ENCODE data around the gene ROBO2. TPM values are rescaled to one million over a fixed set of nuclear protein-coding genes. Genes with fewer than 3 reads are reported as not detected.

Gene ROBO2
- total RNA-seq, 4 donors from 2014 or later: 0.16 to 4.0 (median 1.3) TPM

GRCh38 chr3:77203851-77204250 lies 164.0 kb downstream of the ROBO2 start:
- TF ChIP-seq, protein P1, sequence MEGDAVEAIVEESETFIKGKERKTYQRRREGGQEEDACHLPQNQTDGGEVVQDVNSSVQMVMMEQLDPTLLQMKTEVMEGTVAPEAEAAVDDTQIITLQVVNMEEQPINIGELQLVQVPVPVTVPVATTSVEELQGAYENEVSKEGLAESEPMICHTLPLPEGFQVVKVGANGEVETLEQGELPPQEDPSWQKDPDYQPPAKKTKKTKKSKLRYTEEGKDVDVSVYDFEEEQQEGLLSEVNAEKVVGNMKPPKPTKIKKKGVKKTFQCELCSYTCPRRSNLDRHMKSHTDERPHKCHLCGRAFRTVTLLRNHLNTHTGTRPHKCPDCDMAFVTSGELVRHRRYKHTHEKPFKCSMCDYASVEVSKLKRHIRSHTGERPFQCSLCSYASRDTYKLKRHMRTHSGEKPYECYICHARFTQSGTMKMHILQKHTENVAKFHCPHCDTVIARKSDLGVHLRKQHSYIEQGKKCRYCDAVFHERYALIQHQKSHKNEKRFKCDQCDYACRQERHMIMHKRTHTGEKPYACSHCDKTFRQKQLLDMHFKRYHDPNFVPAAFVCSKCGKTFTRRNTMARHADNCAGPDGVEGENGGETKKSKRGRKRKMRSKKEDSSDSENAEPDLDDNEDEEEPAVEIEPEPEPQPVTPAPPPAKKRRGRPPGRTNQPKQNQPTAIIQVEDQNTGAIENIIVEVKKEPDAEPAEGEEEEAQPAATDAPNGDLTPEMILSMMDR (IDR thresholded peaks at IDR 0.05; ENCODE audit: low read depth): no peak

DNA sequence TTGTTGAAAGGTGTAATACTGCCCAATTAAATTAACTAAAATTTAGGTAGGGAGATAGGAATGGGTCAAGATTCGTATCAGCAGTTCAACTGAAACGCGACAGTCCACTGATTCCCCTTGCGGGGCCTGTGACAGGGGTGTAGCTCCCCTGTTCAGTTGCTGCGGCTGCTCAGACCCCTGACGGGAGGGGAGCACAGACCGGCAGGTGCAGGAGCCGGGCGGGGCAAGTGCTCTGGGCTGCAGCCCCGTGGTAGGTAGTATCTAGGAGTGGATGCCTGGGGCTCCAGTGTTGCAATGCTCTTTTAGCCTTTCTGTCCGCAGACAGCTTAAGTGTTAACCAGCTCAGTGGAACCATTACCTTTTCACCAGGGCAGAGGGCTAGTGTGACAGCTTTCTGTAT lies 164.9 kb downstream of the ROBO2 start:
- TF ChIP-seq, protein P1 (IDR thresholded peaks at IDR 0.05; ENCODE audit: low read depth): no peak

DNA sequence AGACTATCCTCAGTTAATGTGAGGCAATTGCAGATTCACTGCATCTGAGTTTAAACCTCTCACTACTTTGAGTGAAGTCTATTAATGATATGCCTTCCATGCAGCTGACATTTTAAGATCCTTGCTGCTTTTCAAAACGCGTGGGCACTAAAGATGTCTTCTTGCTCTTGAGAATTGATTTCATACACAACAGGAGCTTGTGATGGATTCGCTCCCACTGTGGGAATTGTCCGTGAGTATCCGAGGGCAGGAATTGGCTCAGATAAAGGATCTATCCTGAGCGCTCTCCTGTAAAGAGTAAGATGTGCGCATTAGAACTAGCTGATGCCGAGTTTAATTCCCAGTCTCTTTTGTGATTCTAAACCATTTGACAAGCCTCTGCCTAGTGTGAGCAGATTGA lies 167.9 kb downstream of the ROBO2 start:
- TF ChIP-seq, protein P1 (IDR thresholded peaks at IDR 0.05; ENCODE audit: low read depth): no peak

DNA sequence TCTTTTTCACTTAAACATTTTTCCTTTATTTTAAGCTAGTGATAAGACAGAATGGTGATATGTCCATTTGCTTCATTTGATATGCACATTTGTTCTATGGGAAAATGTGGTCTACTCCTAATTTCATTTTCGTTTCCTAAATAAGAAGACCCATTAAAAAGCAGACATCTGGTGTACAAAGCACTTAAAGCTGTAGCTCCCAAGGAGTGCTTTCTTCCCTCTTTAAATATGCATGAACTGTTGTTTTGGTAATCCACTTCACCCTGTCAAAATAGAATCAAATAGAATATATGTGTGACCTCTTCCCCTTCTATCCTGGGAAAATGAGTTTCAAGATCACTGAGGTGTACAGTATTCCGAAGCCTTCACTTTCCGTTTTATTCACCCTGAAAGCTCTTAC lies 182.8 kb downstream of the ROBO2 start:
- TF ChIP-seq, protein P1 (IDR thresholded peaks at IDR 0.05; ENCODE audit: low read depth): no peak

DNA sequence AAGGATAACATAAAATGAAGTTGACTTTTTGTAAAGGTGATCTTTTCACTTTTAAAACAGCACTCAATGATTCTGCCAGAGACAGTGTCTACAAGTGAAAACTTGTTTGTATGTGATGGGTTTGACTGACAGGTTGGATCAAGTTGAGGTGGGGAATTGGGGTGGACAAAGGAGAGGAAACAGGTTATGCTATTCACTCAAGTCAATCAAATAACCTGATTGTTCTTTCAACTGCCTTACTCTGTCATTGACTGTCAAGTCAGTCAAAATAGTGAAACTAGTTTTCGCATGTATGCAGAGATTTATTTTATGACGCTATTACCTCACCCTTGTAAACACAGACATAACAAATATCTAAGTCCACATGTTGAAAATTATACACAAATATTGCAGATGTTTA lies 187.7 kb downstream of the ROBO2 start:
- TF ChIP-seq, protein P1 (IDR thresholded peaks at IDR 0.05; ENCODE audit: low read depth): no peak

- TF ChIP-seq, protein P1 (IDR thresholded peaks at IDR 0.05; ENCODE audit: low read depth): no peak
These were observed 192.7 kb downstream of the ROBO2 start for GRCh38 chr3:77232557-77232956.

- TF ChIP-seq, protein P1 (IDR thresholded peaks at IDR 0.05; ENCODE audit: low read depth): no peak
These were observed 194.1 kb downstream of the ROBO2 start for GRCh38 chr3:77234004-77234403.

Measured in subcutaneous adipose tissue (tissue), 4 donors.